ENCODE results near the gene MUC3A.
"Not testable (repeated sequence)": the region's sequence is repeated elsewhere in the genome, so short reads cannot be mapped to it uniquely, and the experiment has no call there.

Gene MUC3A

DNA sequence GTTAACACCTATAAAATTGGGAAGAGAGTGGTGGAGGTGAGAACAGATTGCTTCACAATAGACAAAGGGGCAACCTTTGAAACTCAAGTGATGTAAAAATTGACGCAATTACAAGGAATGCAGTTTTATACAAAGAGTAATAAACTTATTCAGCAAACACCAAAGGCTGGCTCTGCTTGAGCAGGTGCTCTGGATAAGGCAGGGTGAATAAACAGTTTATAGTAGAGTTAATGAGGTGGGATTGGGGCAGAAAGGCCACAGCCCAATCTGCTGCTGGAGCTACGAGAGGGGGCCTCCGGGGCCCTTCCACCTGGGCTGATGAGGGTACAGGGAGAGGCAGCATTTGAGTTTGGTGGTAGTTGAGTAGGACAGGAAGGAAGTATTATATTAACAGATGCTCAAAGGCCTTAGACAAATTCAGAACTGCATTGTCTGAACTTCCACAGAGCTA is 26.1 kb downstream of the MUC3A start:
- no peak for DNase-seq

DNA sequence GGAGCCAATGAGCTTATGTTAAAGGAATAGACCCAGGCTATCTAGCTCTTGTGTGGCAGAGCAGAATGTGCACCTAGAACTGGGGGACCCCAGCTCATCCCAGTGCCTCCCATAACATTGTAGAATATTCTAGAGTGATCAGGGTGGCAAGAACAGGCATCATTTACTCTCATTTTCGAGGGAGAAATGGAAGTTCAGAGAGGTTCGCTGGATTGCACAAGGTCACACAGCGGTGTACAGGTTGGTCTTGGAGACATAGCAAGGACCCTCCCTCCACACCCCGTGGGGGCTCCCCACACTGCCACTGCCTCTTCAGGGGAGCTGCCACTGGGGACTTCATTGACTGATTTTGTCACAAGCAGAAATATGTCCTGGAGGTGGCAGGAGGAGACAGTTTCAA is 29.0 kb downstream of the MUC3A start:
- no peak for DNase-seq

- no peak for DNase-seq
These were observed 34.3 kb downstream of the MUC3A start for GRCh38 chr7:100983451-100984187.

DNA sequence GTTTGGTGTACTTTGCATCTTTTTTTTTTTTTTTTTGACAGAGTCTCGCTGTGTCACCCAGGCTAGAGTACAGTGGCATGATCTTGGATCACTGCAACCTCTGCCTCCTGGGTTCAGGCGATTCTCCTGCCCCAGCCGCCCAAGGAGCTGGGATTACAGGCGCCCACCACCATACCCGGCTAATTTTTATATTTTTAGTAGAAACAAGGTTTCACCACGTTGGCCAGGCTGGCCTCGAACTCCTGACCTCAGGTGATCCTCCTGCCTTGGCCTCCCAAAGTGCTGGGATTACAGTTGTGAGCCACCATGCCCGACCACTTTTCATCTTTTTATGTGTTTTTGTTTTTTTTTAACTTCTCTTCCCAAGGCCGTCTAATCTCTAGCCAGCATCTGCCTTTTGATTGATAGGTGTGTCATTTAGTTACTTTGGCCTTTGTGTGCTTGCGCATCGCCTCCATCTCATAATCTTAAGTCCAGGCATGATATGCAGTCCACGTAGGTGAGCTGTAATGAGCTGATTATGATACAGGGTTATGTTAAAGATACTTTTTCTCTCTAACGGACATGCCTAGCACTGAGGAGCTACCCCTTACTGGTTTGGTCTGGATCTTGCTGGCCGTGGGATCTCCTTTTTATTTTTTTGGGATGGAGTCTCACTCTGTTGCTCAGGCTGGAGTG is 35.0 kb downstream of the MUC3A start:
- not testable (repeated sequence) for DNase-seq

DNA sequence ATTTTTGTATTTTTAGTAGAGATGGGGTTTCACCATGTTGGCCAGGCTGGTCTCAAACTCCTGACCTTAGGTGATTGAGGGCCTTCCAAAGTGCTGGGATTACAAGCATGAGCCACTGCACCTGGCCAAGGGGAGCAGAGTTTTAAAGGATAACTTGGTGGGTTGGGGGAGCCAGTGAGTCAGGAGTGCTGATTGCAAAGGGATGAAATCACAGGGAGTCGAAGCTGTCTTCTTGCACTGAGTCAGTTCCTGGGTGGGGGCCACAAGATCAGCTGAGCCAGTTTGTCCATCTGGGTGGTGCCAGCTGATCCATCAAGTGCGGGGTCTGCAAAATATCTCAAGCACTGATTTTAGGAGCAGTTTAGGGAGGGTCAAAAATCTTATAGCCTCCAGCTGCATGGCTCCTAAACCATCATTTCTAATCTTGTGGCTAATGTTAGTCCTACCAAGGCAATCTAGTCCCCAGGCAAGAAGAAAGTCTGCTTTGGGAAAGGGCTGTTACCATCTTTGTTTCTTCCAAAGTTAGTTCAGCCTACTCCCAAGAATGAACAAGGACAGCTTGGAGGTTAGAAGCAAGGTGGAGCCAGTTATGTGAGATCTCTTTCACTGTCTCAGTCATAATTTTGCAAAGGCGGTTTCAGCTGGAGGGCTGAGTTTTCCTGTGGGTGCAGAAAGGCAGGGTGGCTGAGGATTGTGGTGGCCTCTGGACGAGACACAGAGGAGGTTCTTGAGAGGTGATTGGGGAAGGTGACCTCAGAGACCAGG is 35.9 kb downstream of the MUC3A start:
- not testable (repeated sequence) for DNase-seq

DNA sequence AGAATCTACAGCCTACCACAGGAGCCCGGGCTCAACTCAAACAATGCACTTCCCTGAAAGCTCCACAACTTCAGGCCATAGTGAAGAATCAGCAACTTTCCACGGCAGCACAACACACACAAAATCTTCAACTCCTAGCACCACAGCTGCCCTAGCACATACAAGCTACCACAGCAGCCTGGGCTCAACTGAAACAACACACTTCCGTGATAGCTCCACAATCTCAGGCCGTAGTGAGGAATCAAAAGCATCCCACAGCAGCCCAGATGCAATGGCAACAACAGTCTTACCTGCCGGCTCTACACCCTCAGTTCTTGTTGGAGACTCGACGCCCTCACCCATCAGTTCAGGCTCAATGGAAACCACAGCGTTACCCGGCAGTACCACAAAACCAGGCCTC is 42.3 kb downstream of the MUC3A start:
- no peak for DNase-seq

DNA sequence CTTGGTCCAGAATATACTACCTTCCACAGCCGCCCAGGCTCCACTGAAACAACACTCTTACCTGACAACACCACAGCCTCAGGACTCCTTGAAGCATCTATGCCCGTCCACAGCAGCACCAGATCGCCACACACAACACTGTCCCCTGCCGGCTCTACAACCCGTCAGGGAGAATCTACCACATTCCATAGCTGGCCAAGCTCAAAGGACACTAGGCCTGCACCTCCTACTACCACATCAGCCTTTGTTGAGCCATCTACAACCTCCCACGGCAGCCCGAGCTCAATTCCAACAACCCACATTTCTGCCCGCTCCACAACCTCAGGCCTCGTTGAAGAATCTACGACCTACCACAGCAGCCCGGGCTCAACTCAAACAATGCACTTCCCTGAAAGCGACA is 42.9 kb downstream of the MUC3A start:
- not testable (repeated sequence) for DNase-seq

GRCh38 chr7:100994671-100995070 is 45.3 kb downstream of the MUC3A start:
- not testable (repeated sequence) for DNase-seq

DNA sequence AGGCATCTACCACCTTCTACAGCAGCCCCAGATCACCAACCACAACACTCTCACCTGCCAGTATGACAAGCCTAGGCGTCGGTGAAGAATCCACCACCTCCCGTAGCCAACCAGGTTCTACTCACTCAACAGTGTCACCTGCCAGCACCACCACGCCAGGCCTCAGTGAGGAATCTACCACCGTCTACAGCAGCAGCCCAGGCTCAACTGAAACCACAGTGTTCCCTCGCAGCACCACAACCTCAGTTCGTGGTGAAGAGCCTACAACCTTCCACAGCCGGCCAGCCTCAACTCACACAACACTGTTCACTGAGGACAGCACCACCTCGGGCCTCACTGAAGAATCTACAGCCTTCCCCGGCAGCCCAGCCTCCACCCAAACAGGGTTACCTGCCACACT is 49.2 kb downstream of the MUC3A start:
- DNase-seq, result not testable (repeated sequence)

- not testable (repeated sequence) for DNase-seq
These were observed 50.0 kb downstream of the MUC3A start for GRCh38 chr7:100999334-100999733.

DNA sequence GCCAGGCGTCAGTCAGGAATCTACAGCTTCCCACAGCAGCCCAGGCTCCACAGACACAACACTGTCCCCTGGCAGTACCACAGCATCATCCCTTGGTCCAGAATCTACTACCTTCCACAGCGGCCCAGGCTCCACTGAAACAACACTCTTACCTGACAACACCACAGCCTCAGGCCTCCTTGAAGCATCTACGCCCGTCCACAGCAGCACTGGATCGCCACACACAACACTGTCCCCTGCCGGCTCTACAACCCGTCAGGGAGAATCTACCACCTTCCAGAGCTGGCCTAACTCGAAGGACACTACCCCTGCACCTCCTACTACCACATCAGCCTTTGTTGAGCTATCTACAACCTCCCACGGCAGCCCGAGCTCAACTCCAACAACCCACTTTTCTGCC is 50.7 kb downstream of the MUC3A start:
- not testable (repeated sequence) for DNase-seq

DNA sequence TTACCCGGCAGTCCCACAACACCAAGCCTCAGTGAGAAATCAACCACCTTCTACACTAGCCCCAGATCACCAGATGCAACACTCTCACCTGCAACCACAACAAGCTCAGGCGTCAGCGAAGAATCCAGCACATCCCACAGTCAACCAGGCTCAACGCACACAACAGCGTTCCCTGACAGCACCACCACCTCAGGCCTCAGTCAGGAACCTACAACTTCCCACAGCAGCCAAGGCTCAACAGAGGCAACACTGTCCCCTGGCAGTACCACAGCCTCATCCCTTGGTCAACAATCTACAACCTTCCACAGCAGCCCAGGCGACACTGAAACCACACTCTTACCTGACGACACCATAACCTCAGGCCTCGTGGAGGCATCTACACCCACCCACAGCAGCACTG is 53.0 kb downstream of the MUC3A start:
- DNase-seq, result not testable (repeated sequence)

DNA sequence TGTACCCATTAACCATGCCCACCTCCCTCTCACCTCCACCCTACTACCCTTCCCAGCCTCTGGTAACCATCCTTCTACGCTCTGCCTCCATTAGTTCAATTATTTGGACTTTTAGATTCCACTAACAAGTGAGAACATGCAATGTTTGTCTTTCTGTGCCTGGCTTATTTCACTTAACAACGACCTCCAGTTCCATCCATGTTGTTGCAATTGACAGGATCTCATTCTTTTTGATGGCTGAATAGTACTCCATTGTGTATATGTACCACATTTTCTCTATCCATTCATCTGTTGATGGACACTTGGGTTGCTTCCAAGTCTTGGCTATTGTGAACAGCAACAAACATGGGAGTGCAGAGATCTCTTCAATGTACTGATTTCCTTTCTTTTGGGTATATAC is 58.0 kb downstream of the MUC3A start:
- not testable (repeated sequence) for DNase-seq

GRCh38 chr7:101009629-101010028 is 60.3 kb downstream of the MUC3A start:
- DNase-seq, result no peak

- DNase-seq, result no peak
These were observed 63.6 kb downstream of the MUC3A start for GRCh38 chr7:101012931-101013330.

- no peak for DNase-seq
These were observed 66.3 kb downstream of the MUC3A start for GRCh38 chr7:101015626-101016025.

DNA sequence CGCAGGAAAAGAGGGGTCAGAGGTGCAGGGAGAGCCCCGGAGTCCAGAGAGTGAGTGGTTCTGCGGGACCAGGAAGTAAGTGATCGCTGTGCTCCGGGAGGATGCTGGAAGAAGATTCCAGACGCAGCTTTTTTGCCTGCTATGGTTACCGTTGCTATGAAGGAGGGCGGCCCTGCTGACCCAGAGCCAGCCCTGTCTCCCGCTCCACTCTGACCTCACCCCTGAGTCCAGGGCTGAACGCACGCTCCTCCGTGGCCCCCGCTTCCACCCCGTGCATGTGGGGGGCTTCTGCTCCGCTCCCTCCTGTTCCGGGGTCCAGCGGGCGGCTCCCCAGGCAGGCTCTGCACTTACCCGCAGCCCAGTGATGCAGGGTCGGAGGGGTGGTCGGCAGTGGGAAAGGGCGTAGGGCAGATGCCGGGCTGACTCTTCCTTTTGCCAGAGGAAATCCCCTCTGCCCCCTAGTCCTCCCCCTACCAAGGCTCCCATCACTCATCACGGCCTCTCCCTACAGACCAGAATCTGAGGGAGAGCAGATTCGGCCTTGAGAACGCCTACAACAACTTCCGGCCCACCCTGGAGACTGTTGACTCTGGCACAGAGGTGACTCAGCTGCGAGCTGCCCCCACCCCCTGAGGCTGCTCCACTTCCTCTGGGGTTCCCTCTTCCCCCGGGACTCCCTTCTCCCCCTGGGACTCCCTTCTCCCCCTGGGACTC is 67.9 kb downstream of the MUC3A start:
- DNase-seq, result no peak

Measured in NCI-H187 (cell line).